AG10803 (cell line): ENCODE data around the gene INPP5A.

Source experiments
- DNase-seq: peaks from one replicate; pipeline ENCODE4 v3.0.0; 2010; ENCODE audit warnings: low read depth
- H3K4me3 ChIP-seq: 2 replicates; pipeline ENCODE4 v1.5.1; 2011; ENCODE audit warnings: mild to moderate bottlenecking, low read length, control low read depth
- CTCF ChIP-seq: conservative IDR thresholded peaks from 2 replicates; pipeline ENCODE4 v1.5.1; 2011; ENCODE audit warnings: mild to moderate bottlenecking, low read length, control low read depth, inconsistent platforms

The INPP5A gene

GRCh38 chr10:132662186-132662920 is 124.8 kb downstream of the INPP5A start:
- H3K4me3 ChIP-seq, result no peak overlapping the region
- TF ChIP-seq CTCF, result no peak
- DNase-seq, result no peak

DNA sequence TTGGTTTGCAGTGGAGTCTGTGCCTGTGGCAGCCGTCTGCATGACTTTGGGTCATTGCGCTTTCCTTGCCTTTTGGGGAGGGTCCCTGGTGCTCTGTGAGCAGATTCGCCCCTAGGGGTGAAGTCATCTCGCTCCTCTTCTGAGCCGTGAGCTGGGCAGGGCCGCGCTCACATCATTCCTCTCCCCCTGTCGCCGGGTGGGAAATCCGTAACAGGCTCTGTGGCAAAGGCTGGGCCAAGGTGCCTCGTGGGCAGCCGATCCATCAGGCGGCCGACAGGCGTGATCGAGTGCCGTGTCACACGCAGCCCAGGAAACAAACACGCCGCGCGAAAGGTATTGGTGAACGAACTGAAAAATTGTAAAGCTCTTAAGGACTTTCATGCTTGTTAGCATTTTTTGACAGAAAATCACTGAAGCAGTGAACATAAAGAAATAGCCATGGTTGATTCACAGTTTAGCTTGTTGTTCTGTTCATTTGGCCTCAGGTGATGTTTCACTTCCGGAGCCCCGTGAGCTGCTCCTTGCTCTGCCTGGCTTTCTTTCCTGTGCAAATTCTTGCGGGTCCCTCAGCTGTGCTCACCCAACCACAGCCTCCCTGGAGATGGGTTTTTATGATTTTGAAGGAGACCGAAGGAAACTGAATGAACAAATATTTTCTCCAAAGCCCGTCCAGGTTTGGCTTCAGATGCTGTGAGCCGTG is 126.2 kb downstream of the INPP5A start:
- no peak for DNase-seq
- TF ChIP-seq CTCF, result no peak

GRCh38 chr10:132664407-132664806 is 126.8 kb downstream of the INPP5A start:
- TF ChIP-seq CTCF, result no peak
- H3K4me3 ChIP-seq, result no peak overlapping the region
- DNase-seq, result no peak

More for the DNA sequence above, 126.2 kb downstream of the INPP5A start:
- H3K4me3 ChIP-seq, result no peak overlapping the region

DNA sequence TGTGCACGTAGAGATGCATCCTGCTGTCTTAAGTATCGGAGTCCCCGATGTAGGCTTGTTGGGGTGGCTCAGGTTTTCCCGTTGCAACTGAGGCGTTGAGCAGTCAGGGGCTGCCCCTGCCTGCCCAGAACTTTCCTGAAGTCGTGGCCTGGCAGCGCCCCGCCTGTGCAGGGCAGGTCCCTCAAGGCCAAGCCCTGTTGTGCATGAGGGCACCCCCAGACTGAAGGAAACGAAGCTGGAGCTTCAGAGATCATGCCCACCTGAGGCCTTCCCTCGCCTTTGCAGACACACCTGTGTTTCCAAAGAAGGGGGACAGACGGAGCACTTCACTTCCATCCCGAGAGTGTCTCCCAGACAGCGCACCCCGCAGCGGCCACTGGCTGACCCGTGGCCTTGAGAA is 127.3 kb downstream of the INPP5A start:
- no peak for TF ChIP-seq CTCF
- no peak overlapping the region for H3K4me3 ChIP-seq
- DNase-seq, result no peak

GRCh38 chr10:132665946-132666704 is 128.5 kb downstream of the INPP5A start:
- peak; percentile 84 for DNase-seq
- TF ChIP-seq CTCF, result no peak
- no peak overlapping the region for H3K4me3 ChIP-seq

- DNase-seq, result no peak
- no peak for TF ChIP-seq CTCF
- no peak overlapping the region for H3K4me3 ChIP-seq
Observed at GRCh38 chr10:132666705-132667341, 129.2 kb downstream of the INPP5A start.
